ENCODE results near the gene ENAH.

GRCh38 chr1:225470211-225471108 is 182.5 kb downstream of the ENAH start:
- TF ChIP-seq CTCF (IDR thresholded peaks at IDR 0.05) = no peak
- no peak for TF ChIP-seq EZH2 (IDR thresholded peaks at IDR 0.05; ENCODE audit: borderline replicate concordance, insufficient read depth, low read depth, low read length, poor library complexity, severe bottlenecking)

Measured in B cell (primary cell).